SK-N-SH (cell line): Measurements from ENCODE around the gene UBA5.

Experiments
- CTCF ChIP-seq: fragments of 200-600 bp; sonication (generic); IDR thresholded peaks from 2 replicates; pipeline ENCODE4 v1.6.1; 2017; ENCODE audit warnings: antibody characterized with exemption, mild to moderate bottlenecking, moderate library complexity
- EP300 ChIP-seq, 2 experiments: IDR thresholded peaks; 2 replicates each; pipeline versions ENCODE4 v1.4.0 to v1.6.1; 2012; ENCODE audit warnings: borderline replicate concordance in 1 of 2, low read depth in 1 of 2, low read length in 1 of 2
- FOXJ3 ChIP-seq: sonication (generic); formaldehyde crosslinking; IDR thresholded peaks from 2 replicates; pipeline ENCODE4 v1.5.1; 2020; ENCODE audit warnings: mild to moderate bottlenecking, missing genetic modification reagents
- RAD21 ChIP-seq: IDR thresholded peaks from 2 replicates; pipeline ENCODE4 v1.6.1; 2012; ENCODE audit warnings: mild to moderate bottlenecking, low read length
- REST ChIP-seq: IDR thresholded peaks from 2 replicates; pipeline ENCODE4 v1.6.1; 2012; ENCODE audit warnings: mild to moderate bottlenecking, low read depth, low read length, moderate library complexity
- SIN3A ChIP-seq: IDR thresholded peaks from 2 replicates; pipeline ENCODE4 v1.6.1; 2012; ENCODE audit warnings: low read depth, mild to moderate bottlenecking, low read length, moderate library complexity, borderline replicate concordance
- TAF1 ChIP-seq: IDR thresholded peaks from 2 replicates; pipeline ENCODE4 v1.6.1; 2012; ENCODE audit warnings: low read depth, mild to moderate bottlenecking, low read length, moderate library complexity, borderline replicate concordance
- TEAD4 ChIP-seq: IDR thresholded peaks from 2 replicates; pipeline ENCODE4 v1.4.0; 2012; ENCODE audit warnings: mild to moderate bottlenecking, borderline replicate concordance; ENCODE audit not compliant: insufficient read depth
- USF1 ChIP-seq: IDR thresholded peaks from 2 replicates; pipeline ENCODE4 v1.4.0; 2012; ENCODE audit warnings: low read depth, borderline replicate concordance
- YY1 ChIP-seq: IDR thresholded peaks from 2 replicates; pipeline ENCODE4 v1.4.0; 2012; ENCODE audit warnings: low read depth, mild to moderate bottlenecking
- ZBTB33 ChIP-seq: IDR thresholded peaks from 2 replicates; pipeline ENCODE4 v1.4.0; 2012; ENCODE audit warnings: low read depth, borderline replicate concordance

GRCh38 chr3:132623646-132624045, 36.5 kb upstream of the UBA5 start:
- no peak for TF ChIP-seq TEAD4
- no peak for TF ChIP-seq REST
- TF ChIP-seq SIN3A, result no peak
- TF ChIP-seq YY1, result no peak
- no peak for TF ChIP-seq EP300 (IDR thresholded peaks at IDR 0.05; ENCODE audit: borderline replicate concordance in 1 of 2, low read depth in 1 of 2, low read length in 1 of 2)
- no peak for TF ChIP-seq CTCF
- TF ChIP-seq ZBTB33, result no peak
- TF ChIP-seq TAF1, result no peak
- TF ChIP-seq FOXJ3 (CRISPR knock-in tag), result no peak
- no peak for TF ChIP-seq RAD21
- no peak for TF ChIP-seq USF1
